ENCODE measurements around the gene NKAIN2. TPM values are rescaled to one million over a fixed set of nuclear protein-coding genes. Genes with fewer than 3 reads are reported as not detected.
"Not testable (repeated sequence)": the region's sequence is repeated elsewhere in the genome, so short reads cannot be mapped to it uniquely, and the experiment has no call there.

Gene NKAIN2
- total RNA-seq, 1 donor from 2014 or later, result 109 TPM

- FAIRE-seq (no peak), DNase-seq (ENCODE audit: low spot score in 2 of 2) (no peak)
Observed at GRCh38 chr6:124010574-124010973, 206.9 kb downstream of the NKAIN2 start.

GRCh38 chr6:124011180-124011579 is 207.5 kb downstream of the NKAIN2 start:
- no peak for FAIRE-seq

GRCh38 chr6:124022051-124022450 is 218.4 kb downstream of the NKAIN2 start:
- not testable (repeated sequence) for DNase-seq (ENCODE audit: low spot score in 2 of 2); FAIRE-seq

More at GRCh38 chr6:124011180-124011579, 207.5 kb downstream of the NKAIN2 start:
- DNase-seq (ENCODE audit: low spot score in 2 of 2), result no peak

- DNase-seq (ENCODE audit: low spot score in 2 of 2) (no peak), FAIRE-seq (no peak)
Observed at GRCh38 chr6:124022641-124023040, 219.0 kb downstream of the NKAIN2 start.

GRCh38 chr6:124026694-124027093 is 223.0 kb downstream of the NKAIN2 start:
- DNase-seq (ENCODE audit: low spot score in 2 of 2), result no peak
- FAIRE-seq, result no peak

GRCh38 chr6:124027392-124027791 is 223.7 kb downstream of the NKAIN2 start:
- DNase-seq (ENCODE audit: low spot score in 2 of 2) (no peak), FAIRE-seq (no peak)

- FAIRE-seq (no peak), DNase-seq (ENCODE audit: low spot score in 2 of 2) (no peak)
Observed at GRCh38 chr6:124028117-124028516, 224.5 kb downstream of the NKAIN2 start.

GRCh38 chr6:124029567-124029966 is 225.9 kb downstream of the NKAIN2 start:
- DNase-seq (ENCODE audit: low spot score in 2 of 2) (no peak), FAIRE-seq (no peak)

GRCh38 chr6:124033501-124033900 is 229.8 kb downstream of the NKAIN2 start:
- DNase-seq (ENCODE audit: low spot score in 2 of 2) (no peak), FAIRE-seq (no peak)

GRCh38 chr6:124036384-124036783 is 232.7 kb downstream of the NKAIN2 start:
- DNase-seq (ENCODE audit: low spot score in 2 of 2) (no peak), FAIRE-seq (no peak)

- FAIRE-seq, result no peak
- DNase-seq (ENCODE audit: low spot score in 2 of 2), result no peak
Observed at GRCh38 chr6:124040655-124041054, 237.0 kb downstream of the NKAIN2 start.

GRCh38 chr6:124052120-124052519 is 248.5 kb downstream of the NKAIN2 start:
- no peak for FAIRE-seq
- DNase-seq (ENCODE audit: low spot score in 2 of 2), result no peak

GRCh38 chr6:124053315-124053714 is 249.7 kb downstream of the NKAIN2 start:
- FAIRE-seq (no peak), DNase-seq (ENCODE audit: low spot score in 2 of 2) (no peak)

GRCh38 chr6:124054034-124054433 is 250.4 kb downstream of the NKAIN2 start:
- no peak for DNase-seq (ENCODE audit: low spot score in 2 of 2)
- FAIRE-seq, result no peak

GRCh38 chr6:124055395-124055794 is 251.7 kb downstream of the NKAIN2 start:
- FAIRE-seq (no peak), DNase-seq (ENCODE audit: low spot score in 2 of 2) (no peak)

- no peak for FAIRE-seq
Observed at GRCh38 chr6:124055963-124056362, 252.3 kb downstream of the NKAIN2 start.

GRCh38 chr6:124056407-124057334 is 253.0 kb downstream of the NKAIN2 start:
- DNase-seq (ENCODE audit: low spot score in 2 of 2) (no peak), FAIRE-seq (no peak)

More at GRCh38 chr6:124055963-124056362, 252.3 kb downstream of the NKAIN2 start:
- no peak for DNase-seq (ENCODE audit: low spot score in 2 of 2)

GRCh38 chr6:124057461-124057860 is 253.8 kb downstream of the NKAIN2 start:
- no peak for FAIRE-seq
- no peak for DNase-seq (ENCODE audit: low spot score in 2 of 2)

- no peak for DNase-seq (ENCODE audit: low spot score in 2 of 2)
- FAIRE-seq, result no peak
Observed at GRCh38 chr6:124064317-124065113, 260.9 kb downstream of the NKAIN2 start.

GRCh38 chr6:124066269-124066668 is 262.6 kb downstream of the NKAIN2 start:
- no peak for FAIRE-seq
- DNase-seq (ENCODE audit: low spot score in 2 of 2), result no peak

- DNase-seq (ENCODE audit: low spot score in 2 of 2) (peak in 1 of 2 donors; percentile 1), FAIRE-seq (no peak)
Observed at GRCh38 chr6:124066946-124067552, 263.4 kb downstream of the NKAIN2 start.
